Smooth muscle cell (in vitro differentiated cells): Measurements from ENCODE around the gene GUCA2A. TPM values are rescaled to one million over a fixed set of nuclear protein-coding genes. Genes with fewer than 3 reads are reported as not detected.

Experiments used
- DNase-seq: peaks from one replicate; lab custom pipeline; 2025; ENCODE audit not compliant: unreplicated experiment; lab: John Stamatoyannopoulos, UW
- H2AFZ ChIP-seq: fragments of 200-600 bp; sonication (generic); 2 replicates; pipeline ENCODE4 v1.6.0; 2016; ENCODE audit warnings: antibody characterized with exemption, low read depth, mild to moderate bottlenecking
- H3F3A ChIP-seq: fragments of 200-600 bp; sonication (generic); 2 replicates; pipeline ENCODE4 v1.6.0; 2017; ENCODE audit warnings: antibody characterized with exemption, low read depth
- H3K27ac ChIP-seq: fragments of 200-600 bp; sonication (generic); 2 replicates; pipeline ENCODE4 v1.5.1; 2016; ENCODE audit warnings: low read depth, mild to moderate bottlenecking
- H3K27me3 ChIP-seq: fragments of 200-600 bp; sonication (generic); 2 replicates; pipeline ENCODE4 v1.6.1; 2016; ENCODE audit warnings: low read depth, mild to moderate bottlenecking
- H3K36me3 ChIP-seq: fragments of 200-600 bp; sonication (generic); 2 replicates; pipeline ENCODE4 v1.5.1; 2016; ENCODE audit warnings: low read depth
- H3K4me1 ChIP-seq: fragments of 200-600 bp; sonication (generic); 2 replicates; pipeline ENCODE4 v1.5.1; 2016; ENCODE audit warnings: low read depth
- H3K4me2 ChIP-seq: fragments of 200-600 bp; sonication (generic); 2 replicates; pipeline ENCODE4 v1.6.0; 2016; ENCODE audit warnings: mild to moderate bottlenecking
- H3K4me3 ChIP-seq: fragments of 200-600 bp; sonication (generic); 2 replicates; pipeline ENCODE4 v1.5.1; 2016; ENCODE audit warnings: mild to moderate bottlenecking
- H3K79me2 ChIP-seq: fragments of 200-600 bp; sonication (generic); 2 replicates; pipeline ENCODE4 v1.6.0; 2016; ENCODE audit warnings: low read depth, mild to moderate bottlenecking
- H3K9ac ChIP-seq: fragments of 200-600 bp; sonication (generic); 2 replicates; pipeline ENCODE4 v1.6.0; 2016; ENCODE audit warnings: low read depth
- H3K9me3 ChIP-seq: fragments of 200-600 bp; sonication (generic); replicated peaks from 2 replicates; pipeline ENCODE4 v1.5.1; 2016; ENCODE audit warnings: low read depth
- H4K20me1 ChIP-seq: fragments of 200-600 bp; sonication (generic); 2 replicates; pipeline ENCODE4 v1.6.0; 2016; ENCODE audit warnings: low read depth
- CTCF ChIP-seq: fragments of 200-600 bp; sonication (generic); IDR thresholded peaks from 2 replicates; pipeline ENCODE4 v1.5.1; 2017; ENCODE audit warnings: borderline replicate concordance, mild to moderate bottlenecking, antibody characterized with exemption; ENCODE audit not compliant: insufficient read depth, poor library complexity, severe bottlenecking
- WGBS: methylation state at CpG from one replicate; pipeline ENCODE4 v1.1.7; 2016; ENCODE audit warnings: low lambda C conversion rate; 5-methylcytosine and 5-hydroxymethylcytosine counted together
- polyA plus RNA-seq: library from polyadenylated mRNA; unstranded; fragments of >200 nt; fragmentation: Nextera tagmentation; extraction: Ambion mirVana; gene quantifications from 2 replicates; pipeline ENCODE4 v1.2.1, GENCODE V29; 2016
- total RNA-seq: library from RNA; depleted of rRNA; stranded (reverse); fragments of >200 nt; gene quantifications from 2 replicates; pipeline ENCODE4 v1.2.3, GENCODE V29; 2014

Gene GUCA2A
- total and polyA plus RNA-seq, 2 experiments from 2014 or later: not detected

DNA sequence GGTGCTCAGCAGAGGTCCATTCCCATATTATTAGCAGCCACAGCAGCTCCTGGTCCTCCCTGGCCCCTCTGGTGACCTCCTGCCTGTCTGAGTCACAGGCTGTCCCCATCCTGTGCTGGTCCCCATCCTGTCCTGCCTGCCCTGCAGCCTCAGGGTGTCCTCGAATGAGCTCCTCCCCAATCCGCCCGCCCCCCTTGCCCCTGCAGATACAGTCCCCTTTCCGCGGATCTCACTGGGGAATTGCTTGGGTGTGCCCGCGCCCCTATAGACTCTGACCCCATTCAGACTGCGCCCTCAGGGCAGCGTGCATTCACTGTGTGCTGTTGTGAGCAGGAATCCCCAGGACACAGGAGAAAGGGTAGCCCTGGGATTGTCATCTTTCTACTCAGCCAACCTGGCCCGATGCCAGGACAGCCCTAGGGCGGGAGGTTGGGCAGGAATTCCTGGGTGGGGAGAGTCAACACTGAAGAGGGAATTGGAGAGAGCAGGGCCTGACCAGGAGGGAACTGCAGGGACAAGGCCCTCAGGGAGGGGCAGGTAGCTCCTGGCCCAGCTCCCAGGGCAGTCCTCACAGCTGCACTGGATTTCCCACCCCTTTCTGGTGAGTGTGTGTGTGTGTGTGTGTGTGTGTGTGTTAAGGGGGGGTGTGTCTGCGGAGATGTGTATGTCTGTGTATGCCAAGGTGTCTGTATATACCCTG, 1.1 kb upstream of the GUCA2A start:
- Histone ChIP-seq H3K79me2 (no peaks in the 10 kb centered on the region), H3K27ac (no peak overlapping the region), H3K4me1 (no peaks in the 10 kb centered on the region), H3K4me2 (no peak overlapping the region), H3F3A (no peaks in the 10 kb centered on the region), H4K20me1 (no peaks in the 10 kb centered on the region), H3K4me3 (no peak overlapping the region), H2AFZ (no peak overlapping the region), H3K9me3 (peaks cover 2% of the 10 kb centered on the region), H3K27me3 (no peaks in the 10 kb centered on the region), H3K36me3 (no peaks in the 10 kb centered on the region), H3K9ac (no peak overlapping the region)
- TF ChIP-seq CTCF: no peak
- 48% methylated on average over 12 of the region's 12 CpGs for WGBS
- DNase-seq: no peak

DNA sequence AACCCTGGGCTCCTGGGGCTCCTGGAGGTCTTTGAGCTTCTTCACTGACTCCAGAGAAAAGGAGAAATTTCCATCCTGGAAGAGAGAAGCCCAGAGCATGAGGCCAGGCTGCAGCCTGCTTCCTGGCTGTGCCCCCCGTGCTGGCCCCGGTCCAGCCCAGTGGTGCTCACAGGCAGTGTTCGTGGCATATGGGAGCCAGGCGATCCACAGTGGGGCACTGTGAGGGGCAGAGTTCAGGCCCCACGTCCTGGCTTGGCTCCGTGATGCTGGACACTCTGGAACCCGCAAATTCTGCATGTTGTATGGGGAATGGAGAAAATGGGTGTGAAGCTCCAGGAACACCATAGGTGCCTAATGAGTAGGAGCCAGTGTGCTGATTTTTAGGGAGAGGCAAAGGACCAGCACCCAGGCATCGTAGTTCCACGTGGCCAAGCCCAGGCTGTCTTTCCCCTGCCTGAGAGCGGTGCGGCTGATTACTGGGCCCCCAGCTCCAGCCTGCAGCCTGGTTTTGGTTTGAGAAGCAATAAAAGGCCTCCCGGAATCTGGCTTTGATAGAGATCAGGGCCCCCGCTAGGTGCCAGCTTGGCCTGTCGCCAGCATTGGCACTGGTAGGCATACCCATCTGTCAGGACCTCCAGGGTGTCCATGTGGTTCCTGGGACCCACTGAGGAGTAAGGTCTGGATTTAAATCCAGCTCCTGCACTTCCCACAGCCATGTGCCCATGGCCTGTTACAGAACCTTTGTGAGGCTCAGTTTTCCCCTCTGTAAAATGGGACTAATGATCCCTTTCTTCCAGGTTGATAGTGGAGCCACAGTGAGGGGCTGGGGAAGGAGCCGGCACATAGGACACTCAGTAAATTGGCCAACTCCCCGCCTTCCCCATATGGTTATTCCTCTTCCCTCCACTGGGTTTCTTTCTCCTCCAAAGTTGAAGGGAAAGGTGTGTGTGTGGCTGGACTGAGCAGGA, 725 bp downstream of the GUCA2A start:
- no peak overlapping the region for H3K9ac ChIP-seq
- H3K27ac ChIP-seq: no peak overlapping the region
- H3K79me2 ChIP-seq: no peaks in the 10 kb centered on the region
- 91% methylated on average over 16 of the region's 16 CpGs for WGBS
- no peak overlapping the region for H2AFZ ChIP-seq
- H3K4me1 ChIP-seq: no peaks in the 10 kb centered on the region
- no peaks in the 10 kb centered on the region for H3K36me3 ChIP-seq
- H3K4me2 ChIP-seq: no peak overlapping the region
- no peaks in the 10 kb centered on the region for H4K20me1 ChIP-seq
- H3K27me3 ChIP-seq: no peaks in the 10 kb centered on the region
- no peak for DNase-seq
- peaks cover 2% of the 10 kb centered on the region for H3K9me3 ChIP-seq
- H3F3A ChIP-seq: no peaks in the 10 kb centered on the region
- no peak for TF ChIP-seq CTCF
- H3K4me3 ChIP-seq: no peak overlapping the region

DNA sequence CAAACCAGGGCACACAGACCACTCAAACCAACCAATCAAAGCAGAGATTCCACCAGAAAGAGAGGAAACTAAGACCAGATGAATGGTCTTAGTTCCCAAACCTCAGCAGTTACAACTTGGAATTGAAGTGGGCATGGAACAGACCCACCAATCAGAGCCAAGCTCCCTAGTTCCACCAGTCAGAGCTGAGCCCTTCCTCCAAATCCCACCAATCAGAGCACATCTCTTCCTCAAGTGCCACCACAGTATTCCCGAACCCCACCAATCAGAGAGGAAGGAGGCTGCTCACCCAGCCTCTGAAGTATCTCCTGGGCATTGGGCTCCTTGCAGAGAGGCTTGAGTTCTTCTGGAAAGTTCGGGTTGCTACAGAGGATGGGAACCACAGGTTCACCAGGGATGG, 1.4 kb downstream of the GUCA2A start:
- no peaks in the 10 kb centered on the region for H3K4me1 ChIP-seq
- H3K27me3 ChIP-seq: no peaks in the 10 kb centered on the region
- no peak overlapping the region for H3K4me3 ChIP-seq
- DNase-seq: no peak
- H3K9me3 ChIP-seq: peaks cover 2% of the 10 kb centered on the region
- H3K79me2 ChIP-seq: no peaks in the 10 kb centered on the region
- no peak for TF ChIP-seq CTCF
- H3F3A ChIP-seq: no peaks in the 10 kb centered on the region
- H3K4me2 ChIP-seq: no peak overlapping the region
- no peak overlapping the region for H3K27ac ChIP-seq
- WGBS: 94% methylated on average over 2 of the region's 2 CpGs
- no peaks in the 10 kb centered on the region for H4K20me1 ChIP-seq
- no peak overlapping the region for H3K9ac ChIP-seq
- no peaks in the 10 kb centered on the region for H3K36me3 ChIP-seq
- no peak overlapping the region for H2AFZ ChIP-seq
